ENCODE data around the gene STK17B. TPM values are rescaled to one million over a fixed set of nuclear protein-coding genes. Genes with fewer than 3 reads are reported as not detected.

Gene STK17B
- total and polyA plus RNA-seq, 2 experiments from 2014 or later: 5.7 to 13.7 TPM

GRCh38 chr2:196213252-196213980 is 42.0 kb upstream of the STK17B start (continued):
- TF ChIP-seq ZNF462 (CRISPR knock-in tag; IDR thresholded peaks at IDR 0.05) (no peak), ETS1 (IDR thresholded peaks at IDR 0.05) (no peak), ZNF114 (CRISPR knock-in tag; IDR thresholded peaks at IDR 0.05) (no peak), EZH2phosphoT487 (IDR thresholded peaks at IDR 0.05; ENCODE audit: unreplicated experiment) (no peak)

- no peaks in the 10 kb centered on the region for H3K27me3 ChIP-seq (ENCODE audit: insufficient read depth)
- TF ChIP-seq JUNB (IDR thresholded peaks at IDR 0.05; ENCODE audit: unreplicated experiment): no peak
- TF ChIP-seq STAT1 (IDR thresholded peaks at IDR 0.05; ENCODE audit: unreplicated experiment): no peak
- TF ChIP-seq ZNF114 (CRISPR knock-in tag; IDR thresholded peaks at IDR 0.05): no peak
- no peak for TF ChIP-seq POLR2AphosphoS5 (IDR thresholded peaks at IDR 0.05; ENCODE audit: low read depth)
- Mint-ChIP-seq H3K27ac (no peak overlapping the region), H3K4me3 (no peak overlapping the region), H3K9me3 (peaks cover 3% of the 10 kb centered on the region; the same call in 1 of the 3 replicates), H3K36me3 (ENCODE audit: low read depth) (peaks cover 5% of the 10 kb centered on the region; the same call in 2 of the 3 replicates), H3K4me1 (peaks cover 12% of the 10 kb centered on the region), H3K27me3 (ENCODE audit: insufficient read depth, low read depth, poor library complexity) (no peaks in the 10 kb centered on the region)
- no peak overlapping the region for H3K4me2 ChIP-seq
- no peak overlapping the region for H3K27ac ChIP-seq (ENCODE audit: low read depth)
- H3F3A ChIP-seq (replicated peaks; ENCODE audit: low read depth): no peaks in the 10 kb centered on the region
- DNase-seq (ENCODE audit: low spot score) (no peak), ATAC-seq (no peak)
- H3K36me3 ChIP-seq (ENCODE audit: insufficient read depth): no peaks in the 10 kb centered on the region
- H2AFZ ChIP-seq: no peak overlapping the region
- no peaks in the 10 kb centered on the region; the same call in none of the 2 replicates for H3K4me1 ChIP-seq (ENCODE audit: insufficient read depth)
- no peak overlapping the region for H3K4me3 ChIP-seq
- H4K20me1 ChIP-seq (replicated peaks; ENCODE audit: insufficient read depth): no peaks in the 10 kb centered on the region
- no peaks in the 10 kb centered on the region for H3K79me2 ChIP-seq (replicated peaks; ENCODE audit: insufficient read depth)
- peaks cover 10% of the 10 kb centered on the region; the same call in 1 of the 2 replicates for H3K9me2 ChIP-seq (ENCODE audit: insufficient read depth)
These were observed 37.5 kb upstream of the STK17B start for GRCh38 chr2:196208915-196209314.

Data from GM23338 (cell line).